Activated B cell treated with CpG ODN at 0.5 μM for 24 hours (primary cell): Measurements from ENCODE around the gene TRAF3IP3. TPM values are rescaled to one million over a fixed set of nuclear protein-coding genes. Genes with fewer than 3 reads are reported as not detected.

Experiments
- ATAC-seq: fragments of 200-7000 bp; cut with Tn5 transposase; one replicate; pipeline ENCODE4 v1.10.0; 2021; ENCODE audit warnings: low read depth, mild to moderate bottlenecking, moderate library complexity
- CTCF ChIA-PET: fragments of 350-600 bp; sonication (Branson Sonifier 250); formaldehyde crosslinking; loops from one replicate; lab custom pipeline; 2021; ENCODE audit warnings: antibody characterized with exemption; lab: Charles Lee
- POLR2A ChIA-PET: fragments of 350-600 bp; sonication (Branson Sonifier 250); formaldehyde crosslinking; loops from one replicate; lab custom pipeline; 2021; ENCODE audit warnings: antibody characterized with exemption; lab: Charles Lee
- DNase-seq: peaks from one replicate; pipeline ENCODE4 v3.0.0; 2022
- H3K27ac Mint-ChIP-seq: one replicate; pipeline ENCODE4 v1.8.0; 2020; ENCODE audit warnings: mixed read lengths
- H3K27me3 Mint-ChIP-seq: one replicate; pipeline ENCODE4 v1.8.0; 2021; ENCODE audit warnings: mixed read lengths
- H3K36me3 Mint-ChIP-seq: one replicate; pipeline ENCODE4 v1.8.0; 2021; ENCODE audit warnings: low read depth, mixed read lengths
- H3K4me1 Mint-ChIP-seq: one replicate; pipeline ENCODE4 v1.8.0; 2021; ENCODE audit warnings: mixed read lengths
- H3K4me3 Mint-ChIP-seq: one replicate; pipeline ENCODE4 v1.8.0; 2020; ENCODE audit warnings: mild to moderate bottlenecking, mixed read lengths
- H3K9me3 Mint-ChIP-seq: one replicate; pipeline ENCODE4 v1.8.0; 2020; ENCODE audit warnings: mixed read lengths
- CTCF ChIP-seq: fragments of 200-600 bp; IDR thresholded peaks from one replicate; pipeline ENCODE4 v1.8.0; 2022; ENCODE audit warnings: antibody characterized with exemption, mild to moderate bottlenecking
- intact Hi-C: fragments of 100-400 bp; cut with micrococcal nuclease; formaldehyde crosslinking; loops from one replicate; pipeline ENCODE4 v1.15.1; 2024
- total RNA-seq: library from RNA; stranded (reverse); gene quantifications from 2 replicates; pipeline ENCODE4 v1.2.3, GENCODE V29; 2022

TRAF3IP3 gene
- total RNA-seq, 1 donor from 2014 or later: 166 TPM

GRCh38 chr1:209752890-209753289 lies 3.0 kb upstream of the TRAF3IP3 start:
- Mint-ChIP-seq H3K9me3 (no peaks in the 10 kb centered on the region), H3K27me3 (no peaks in the 10 kb centered on the region), H3K27ac (no peak overlapping the region), H3K4me3 (no peak overlapping the region), H3K36me3 (peaks cover 4% of the 10 kb centered on the region), H3K4me1 (peaks cover 73% of the 10 kb centered on the region)
- ChIA-PET POLR2A (interaction anchor here (1.5 to 3.6 kb wide), 2 partner anchors 16 to 21 kb away, joined by 4 to 21 read pairs; no protein-coding TSS in a partner anchor), CTCF (interaction anchor here (11.3 kb wide), 1 partner anchor 15 kb away, joined by 88 read pairs; no protein-coding TSS in a partner anchor)
- ATAC-seq (no peak), DNase-seq (no peak)
- TF ChIP-seq CTCF: no peak
- intact Hi-C loops: no loop called here

- TF ChIP-seq CTCF: no peak
- Mint-ChIP-seq H3K27me3 (no peaks in the 10 kb centered on the region), H3K4me3 (peak overlapping the region; percentile 96), H3K9me3 (no peaks in the 10 kb centered on the region), H3K4me1 (peaks cover 83% of the 10 kb centered on the region), H3K36me3 (peaks cover 26% of the 10 kb centered on the region), H3K27ac (peak overlapping the region; percentile 99)
- POLR2A ChIA-PET: interaction anchor here (0.7 to 8.0 kb wide), 8 partner anchors 9 to 72 kb away, joined by 3 to 175 read pairs (median 8); partner anchors contain the start of genes C1orf74 and UTP25
- CTCF ChIA-PET: interaction anchor here (0.9 to 11.3 kb wide), 4 partner anchors 13 to 72 kb away, joined by 3 to 88 read pairs (median 4); partner anchors contain the start of genes C1orf74 and UTP25
- intact Hi-C loops: loop anchor here (5.0 kb wide), 1 partner anchor 1502 kb away; the partner anchor contains the start of gene RCOR3
- DNase-seq (no peak), ATAC-seq (no peak)
These were observed 597 bp upstream of the TRAF3IP3 start for GRCh38 chr1:209755256-209755655.

GRCh38 chr1:209756615-209757445 lies 977 bp downstream of the TRAF3IP3 start:
- H3K27ac Mint-ChIP-seq: peak overlapping the region; percentile 99

GRCh38 chr1:209758400-209758799 lies 2.5 kb downstream of the TRAF3IP3 start:
- Mint-ChIP-seq H3K9me3 (no peaks in the 10 kb centered on the region), H3K27me3 (no peaks in the 10 kb centered on the region), H3K4me1 (peaks cover 89% of the 10 kb centered on the region), H3K27ac (peak overlapping the region; percentile 99), H3K4me3 (peak overlapping the region; percentile 61), H3K36me3 (peaks cover 57% of the 10 kb centered on the region)
- ChIA-PET CTCF (interaction anchor here (11.3 kb wide), 1 partner anchor 9 kb away, joined by 88 read pairs; no protein-coding TSS in a partner anchor), POLR2A (interaction anchor here (1.2 to 8.0 kb wide), 3 partner anchors 9 to 15 kb away, joined by 3 to 175 read pairs (median 44); no protein-coding TSS in a partner anchor)
- no peak for TF ChIP-seq CTCF
- no peak for ATAC-seq
- intact Hi-C loops: loop anchor here (5.0 kb wide), 1 partner anchor 1499 kb away; the partner anchor contains the start of gene RCOR3
- DNase-seq: no peak

More at GRCh38 chr1:209756615-209757445, 977 bp downstream of the TRAF3IP3 start:
- DNase-seq (no peak), ATAC-seq (peak; percentile 32)
- Mint-ChIP-seq H3K4me3 (peak overlapping the region; percentile 96), H3K4me1 (peaks cover 85% of the 10 kb centered on the region), H3K36me3 (peaks cover 41% of the 10 kb centered on the region), H3K9me3 (no peaks in the 10 kb centered on the region), H3K27me3 (no peaks in the 10 kb centered on the region)
- TF ChIP-seq CTCF: no peak
- POLR2A ChIA-PET: interaction anchor here (0.7 to 8.0 kb wide), 9 partner anchors 9 to 1576 kb away, joined by 3 to 175 read pairs (median 8); partner anchors contain the start of genes C1orf74 and UTP25
- CTCF ChIA-PET: interaction anchor here (1.4 to 11.3 kb wide), 5 partner anchors 9 to 28 kb away, joined by 3 to 88 read pairs (median 5); partner anchors contain the start of gene C1orf74
- intact Hi-C loops: loop anchor here (1.0 to 5.0 kb wide), 6 partner anchors 10 to 1500 kb away; partner anchors contain the start of genes RCOR3 and UTP25
